AG04450 (cell line): Measurements from ENCODE around the gene EBF3. TPM values are rescaled to one million over a fixed set of nuclear protein-coding genes. Genes with fewer than 3 reads are reported as not detected.

Experiments
- CTCF ChIA-PET: fragments of 300-600, 350-600 bp; formaldehyde crosslinking; extraction: SDS; loops from one replicate; lab custom pipeline; 2022; ENCODE audit warnings: antibody characterized with exemption, inconsistent platforms; lab: Charles Lee
- POLR2A ChIA-PET: fragments of 350-600 bp; formaldehyde crosslinking; extraction: SDS; loops from one replicate; lab custom pipeline; 2021; ENCODE audit warnings: antibody characterized with exemption, inconsistent platforms; lab: Yijun Ruan, JAX
- DNase-seq: peaks from one replicate; pipeline ENCODE4 v3.0.0-alpha.2; 2011; ENCODE audit warnings: low read depth, low spot score
- H3K27ac ChIP-seq: one replicate; pipeline ENCODE4 v1.5.1; 2012; ENCODE audit warnings: low read depth, low read length, control low read depth
- H3K27me3 ChIP-seq: one replicate; pipeline ENCODE4 v1.6.0; 2012; ENCODE audit warnings: low read length; ENCODE audit not compliant: control insufficient read depth, insufficient read depth
- H3K4me3 ChIP-seq: 2 replicates; pipeline ENCODE4 v1.5.1; 2011; ENCODE audit warnings: mild to moderate bottlenecking, low read depth, low read length, control low read depth
- H3K9me3 ChIP-seq: 2 replicates; pipeline ENCODE4 v1.5.1; 2012; ENCODE audit warnings: low read length; ENCODE audit not compliant: control insufficient read depth, insufficient read depth
- CTCF ChIP-seq: IDR thresholded peaks from 2 replicates; pipeline ENCODE4 v1.5.1; 2011; ENCODE audit warnings: low read depth, low read length, control low read depth, inconsistent platforms
- polyA plus RNA-seq: library from polyadenylated mRNA; depleted of rRNA; stranded (reverse); fragments of >200 nt; gene quantifications from 2 replicates; pipeline ENCODE4 v1.2.3, GENCODE V29; 2011

The EBF3 gene
- polyA plus RNA-seq, 1 experiment, result 0.01 TPM

GRCh38 chr10:129966370-129966888 lies 2.4 kb upstream of the EBF3 start:
- Histone ChIP-seq H3K9me3 (peaks cover 4% of the 10 kb centered on the region; the same call in 1 of the 2 replicates), H3K27me3 (peaks cover 82% of the 10 kb centered on the region), H3K27ac (no peak overlapping the region), H3K4me3 (no peak overlapping the region)
- CTCF ChIA-PET, result no interaction called here
- TF ChIP-seq CTCF, result no peak
- no peak for DNase-seq
- POLR2A ChIA-PET, result no interaction called here

- no peak for DNase-seq
- H3K27ac ChIP-seq, result no peak overlapping the region
- peaks cover 86% of the 10 kb centered on the region for H3K27me3 ChIP-seq
- POLR2A ChIA-PET, result no interaction called here
- TF ChIP-seq CTCF, result no peak
- CTCF ChIA-PET, result no interaction called here
- no peak overlapping the region for H3K4me3 ChIP-seq
- peaks cover 4% of the 10 kb centered on the region; the same call in 1 of the 2 replicates for H3K9me3 ChIP-seq
These were observed 1.9 kb upstream of the EBF3 start for GRCh38 chr10:129965959-129966358.

- Histone ChIP-seq H3K27me3 (peaks cover 86% of the 10 kb centered on the region), H3K27ac (no peak overlapping the region), H3K4me3 (no peak overlapping the region), H3K9me3 (peaks cover 4% of the 10 kb centered on the region; the same call in 1 of the 2 replicates)
- TF ChIP-seq CTCF, result no peak
- ChIA-PET POLR2A (no interaction called here), CTCF (no interaction called here)
- DNase-seq, result no peak
These were observed 1.3 kb upstream of the EBF3 start for GRCh38 chr10:129965425-129965808.

GRCh38 chr10:129964611-129965424 lies 744 bp upstream of the EBF3 start:
- Histone ChIP-seq H3K9me3 (peaks cover 4% of the 10 kb centered on the region; the same call in 1 of the 2 replicates), H3K4me3 (no peak overlapping the region), H3K27ac (no peak overlapping the region), H3K27me3 (peaks cover 86% of the 10 kb centered on the region)
- DNase-seq, result no peak
- ChIA-PET POLR2A (no interaction called here), CTCF (no interaction called here)
- TF ChIP-seq CTCF, result no peak

- Histone ChIP-seq H3K9me3 (peaks cover 4% of the 10 kb centered on the region; the same call in 1 of the 2 replicates), H3K27ac (no peak overlapping the region), H3K27me3 (peaks cover 82% of the 10 kb centered on the region), H3K4me3 (peak overlapping the region; percentile 55)
- TF ChIP-seq CTCF, result no peak
- ChIA-PET POLR2A (no interaction called here), CTCF (no interaction called here)
- no peak for DNase-seq
These were observed 1.0 kb downstream of the EBF3 start for GRCh38 chr10:129962872-129963640.
